Aortic smooth muscle cell (primary cell): Measurements from ENCODE around the gene P2RY10. TPM values are rescaled to one million over a fixed set of nuclear protein-coding genes. Genes with fewer than 3 reads are reported as not detected.

Experiments
- total RNA-seq: library from RNA; depleted of rRNA; stranded (reverse); fragments of >200 nt; gene quantifications from 2 replicates; pipeline ENCODE4 v1.2.3, GENCODE V29; 2014

P2RY10 gene
- total RNA-seq = not detected in 2 replicates

DNA sequence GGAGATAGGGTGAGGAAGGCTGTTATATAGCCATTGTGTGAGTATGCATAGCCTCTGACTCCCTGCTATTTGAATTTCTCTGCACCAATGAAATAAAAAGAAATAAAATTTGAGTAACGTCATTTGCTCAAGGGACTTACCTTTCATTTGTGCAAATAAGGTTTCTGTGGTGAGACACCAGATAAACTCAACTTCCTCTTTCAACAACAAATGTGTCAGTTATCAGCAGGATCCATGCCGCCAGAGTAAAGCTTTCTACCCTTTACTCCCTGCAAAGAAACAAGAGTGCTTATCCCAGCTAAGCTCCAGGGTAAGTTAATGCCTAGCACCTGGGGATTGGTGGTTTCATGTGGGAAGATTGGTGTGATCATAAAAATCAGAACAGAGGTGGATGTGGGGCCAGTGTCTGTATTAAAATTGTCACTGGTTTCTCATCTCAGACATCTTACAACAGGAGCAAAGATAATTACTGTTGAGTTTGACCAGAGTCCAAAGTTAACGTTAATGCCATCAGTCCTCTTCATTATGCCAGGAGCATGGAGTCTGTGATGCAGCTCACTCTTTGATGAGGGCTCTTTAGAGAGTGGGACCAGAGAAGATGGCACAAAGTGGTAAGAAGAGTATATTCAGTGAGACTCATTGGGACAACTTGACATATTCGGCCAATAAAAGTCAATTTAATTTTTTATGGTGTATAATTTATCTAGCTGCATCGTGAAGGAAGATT is at the start of gene P2RY10:
Gene P2RY10, plus strand, starts transcription at position 206 of the 727 bp plus-strand sequence. CDS start 15,130 bp downstream, outside the sequence.

Other genes starting within 250 kb of the P2RY10 start
- gene LPAR4, start 197.7 kb upstream of the P2RY10 start, total RNA-seq = 0.53 and 0.75 TPM in 2 replicates
- gene GPR174, start 199.3 kb downstream of the P2RY10 start, total RNA-seq = not detected in 2 replicates